Sigmoid colon (tissue), 4 donors: Measurements from ENCODE around the gene CASR.

Experiments used
- CTCF ChIP-seq, 4 experiments: fragments of 450-650 bp in 3 of 4; fragments of 200-600 bp in 1 of 4; IDR thresholded peaks; one replicate each; pipeline ENCODE4 v1.5.1; 2016 to 2019; ENCODE audit warnings: antibody characterized with exemption in 4 of 4, mild to moderate bottlenecking in 3 of 4, moderate library complexity in 2 of 4
- POLR2AphosphoS5 ChIP-seq, 4 donors: sonication (generic); formaldehyde crosslinking; IDR thresholded peaks; one replicate each; pipeline ENCODE4 v1.6.1; 2017; ENCODE audit warnings: antibody characterized with exemption in 4 of 4

GRCh38 chr3:122299872-122300460 is 116.5 kb downstream of the CASR start:
- TF ChIP-seq CTCF (IDR thresholded peaks at IDR 0.05): no peak
- TF ChIP-seq POLR2AphosphoS5 (IDR thresholded peaks at IDR 0.05): no peak
